HCT116 (cell line): ENCODE data around the gene DYNLT3. TPM values are rescaled to one million over a fixed set of nuclear protein-coding genes. Genes with fewer than 3 reads are reported as not detected.

ENCODE experiments used
- ATAC-seq: fragments of 200-7000 bp; cut with Tn5 transposase; 2 replicates; pipeline ENCODE4 v1.9.1; 2020; ENCODE audit warnings: mild to moderate bottlenecking, moderate library complexity
- BruUV-seq: library from RNA; stranded (reverse); fragments of 400-500 nt; replicated peaks from 2 replicates; lab custom pipeline; 2021; lab: Mats Ljungman, UMichigan
- CTCF ChIA-PET: fragments of 300-600 bp; sonication (Branson Sonifier 250); formaldehyde crosslinking; loops from one replicate; lab custom pipeline; 2021; ENCODE audit warnings: antibody characterized with exemption; lab: Charles Lee
- POLR2A ChIA-PET: fragments of 300-600, 350-600 bp; sonication (Branson Sonifier 250); formaldehyde crosslinking; loops from one replicate; lab custom pipeline; 2021; ENCODE audit warnings: antibody characterized with exemption; lab: Charles Lee
- RAD21 ChIA-PET, 2 experiments: fragments of 300-600 bp; sonication (Branson Sonifier 250); formaldehyde crosslinking; loops; one replicate each; lab custom pipeline; 2023; ENCODE audit warnings: low total read pairs in 2 of 2; ENCODE audit not compliant: uncharacterized antibody in 2 of 2, unreplicated experiment in 2 of 2, low non-redundant PET in 1 of 2; lab: Charles Lee
- DNase-seq: peaks from one replicate; pipeline ENCODE4 v3.0.0-alpha.2; 2010; ENCODE audit warnings: low read depth, low spot score
- H2AFZ ChIP-seq: fragments of 200-600 bp; shearing (Covaris generic), sonication (generic); 2 replicates; pipeline ENCODE4 v1.6.1; 2017; ENCODE audit warnings: low read depth, mixed run types, mixed read lengths, antibody characterized with exemption, low read length; ENCODE audit not compliant: poor library complexity, severe bottlenecking
- H3K27ac ChIP-seq: 2 replicates; pipeline ENCODE4 v1.5.1; 2012; ENCODE audit warnings: low read depth, low read length
- H3K27me3 ChIP-seq: fragments of 200-600 bp; sonication (generic); 2 replicates; pipeline ENCODE4 v1.6.1; 2016; ENCODE audit warnings: mixed run types, low read length, mixed read lengths; ENCODE audit not compliant: insufficient read depth
- H3K36me3 ChIP-seq, 2 experiments: fragments of 200-500 bp in 1 of 2; fragments of 200-600 bp in 1 of 2; sonication (Bioruptor generic) in 1 of 2; sonication (generic) in 1 of 2; 2 replicates each; pipeline versions ENCODE4 v1.5.1 to v1.6.1; 2014 to 2016; ENCODE audit warnings: low read length in 2 of 2, inconsistent platforms in 1 of 2, mixed read lengths in 1 of 2, mixed run types in 1 of 2; ENCODE audit not compliant: insufficient read depth in 2 of 2, control insufficient read depth in 1 of 2
- H3K4me1 ChIP-seq, 2 experiments: fragments of 200-600 bp in 1 of 2; sonication (generic) in 1 of 2; 2 replicates each; pipeline versions ENCODE4 v1.5.1 to v1.6.1; 2012 to 2017; ENCODE audit warnings: low read length in 2 of 2, inconsistent platforms in 1 of 2, mild to moderate bottlenecking in 1 of 2, mixed read lengths in 1 of 2, mixed run types in 1 of 2, moderate library complexity in 1 of 2; ENCODE audit not compliant: insufficient read depth in 2 of 2, control insufficient read depth in 1 of 2
- H3K4me2 ChIP-seq: fragments of 200-600 bp; sonication (generic); 2 replicates; pipeline ENCODE4 v1.6.1; 2017; ENCODE audit warnings: mixed run types, low read length, mixed read lengths
- H3K4me3 ChIP-seq, 2 experiments: fragments of 200-600 bp in 1 of 2; sonication (generic) in 1 of 2; replicated peaks in 1 of 2; 2 replicates each; pipeline ENCODE4 v1.5.1; 2011 to 2016; ENCODE audit warnings: low read length in 2 of 2, control low read depth in 1 of 2, low read depth in 1 of 2, mild to moderate bottlenecking in 1 of 2, mixed read lengths in 1 of 2, mixed run types in 1 of 2
- H3K79me2 ChIP-seq: fragments of 200-600 bp; sonication (generic); 2 replicates; pipeline ENCODE4 v1.6.1; 2017; ENCODE audit warnings: mild to moderate bottlenecking, mixed run types, low read length, moderate library complexity, mixed read lengths; ENCODE audit not compliant: insufficient read depth
- H3K9ac ChIP-seq: fragments of 200-600 bp; sonication (generic); 2 replicates; pipeline ENCODE4 v1.6.1; 2016; ENCODE audit warnings: low read length, mixed read lengths
- H3K9me2 ChIP-seq: fragments of 200-600 bp; sonication (generic), shearing (Covaris generic); 2 replicates; pipeline ENCODE4 v1.6.1; 2017; ENCODE audit warnings: mixed run types, mild to moderate bottlenecking, moderate library complexity; ENCODE audit not compliant: insufficient read depth
- H3K9me3 ChIP-seq, 2 experiments: fragments of 200-500 bp in 1 of 2; fragments of 200-600 bp in 1 of 2; sonication (Bioruptor generic) in 1 of 2; sonication (generic) in 1 of 2; 2 replicates each; pipeline ENCODE4 v1.6.1; 2014 to 2017; ENCODE audit warnings: low read length in 2 of 2, mixed read lengths in 2 of 2, inconsistent platforms in 1 of 2, low read depth in 1 of 2, mild to moderate bottlenecking in 1 of 2, mixed run types in 1 of 2, moderate library complexity in 1 of 2; ENCODE audit not compliant: control insufficient read depth in 1 of 2, insufficient read depth in 1 of 2
- H4K20me1 ChIP-seq: fragments of 200-600 bp; sonication (generic), shearing (Covaris generic); 2 replicates; pipeline ENCODE4 v1.6.1; 2017; ENCODE audit warnings: mixed run types, mild to moderate bottlenecking, moderate library complexity; ENCODE audit not compliant: insufficient read depth
- EGR1 ChIP-seq: IDR thresholded peaks from 2 replicates; pipeline ENCODE4 v1.6.1; 2012; ENCODE audit warnings: low read depth
- ELF1 ChIP-seq: IDR thresholded peaks from 2 replicates; pipeline ENCODE4 v1.6.1; 2012; ENCODE audit warnings: low read depth, borderline replicate concordance
- EZH2phosphoT487 ChIP-seq: fragments of 200-600 bp; IDR thresholded peaks from 2 replicates; pipeline ENCODE4 v1.6.1; 2018; ENCODE audit warnings: antibody characterized with exemption, borderline replicate concordance
- JUND ChIP-seq: IDR thresholded peaks from 2 replicates; pipeline ENCODE4 v1.6.1; 2012
- POLR2AphosphoS5 ChIP-seq: IDR thresholded peaks from 2 replicates; pipeline ENCODE4 v1.6.1; 2011; ENCODE audit warnings: mild to moderate bottlenecking, low read depth, low read length, moderate library complexity
- SRF ChIP-seq: IDR thresholded peaks from 2 replicates; pipeline ENCODE4 v1.6.1; 2012; ENCODE audit warnings: low read depth
- ZBTB33 ChIP-seq: IDR thresholded peaks from 2 replicates; pipeline ENCODE4 v1.6.1; 2011; ENCODE audit warnings: mild to moderate bottlenecking, low read length, moderate library complexity; ENCODE audit not compliant: insufficient replicate concordance; ENCODE audit errors: extremely low read depth
- ZFX ChIP-seq: fragments of 450-650 bp; IDR thresholded peaks from 2 replicates; pipeline ENCODE4 v1.6.1; 2017
- ZNF274 ChIP-seq: fragments of 200-500 bp; sonication (Bioruptor generic); IDR thresholded peaks from 2 replicates; pipeline ENCODE4 v1.6.1; 2014; ENCODE audit warnings: mild to moderate bottlenecking, low read depth, low read length, inconsistent platforms
- intact Hi-C: fragments of 100-400 bp; cut with micrococcal nuclease; formaldehyde crosslinking; loops from 2 replicates; pipeline ENCODE4 v1.10.0; 2022
- total RNA-seq: library from RNA; stranded (reverse); gene quantifications from one replicate; pipeline ENCODE4 v1.2.1, GENCODE V29; 2021; ENCODE audit not compliant: unreplicated experiment

Gene DYNLT3
- total RNA-seq, 1 experiment from 2014 or later = 20.9 TPM

GRCh38 chrX:37875675-37876074 lies 28.3 kb upstream of the DYNLT3 start:
- no peak overlapping the region for H3K9ac ChIP-seq
- DNase-seq = no peak
- no peak overlapping the region for H2AFZ ChIP-seq
- H3K4me3 ChIP-seq = no peak overlapping the region
- no peaks in the 10 kb centered on the region for H4K20me1 ChIP-seq
- H3K4me1 ChIP-seq = peaks cover 0 to 7% of the 10 kb centered on the region in 2 experiments; a peak in 2 of 4 replicates
- H3K9me3 ChIP-seq = no peaks in the 10 kb centered on the region
- intact Hi-C loops = no loop called here
- RAD21 ChIA-PET = no interaction called here
- BruUV-seq = no TSS peak
- H3K36me3 ChIP-seq = no peaks in the 10 kb centered on the region
- no peak overlapping the region for H3K4me2 ChIP-seq
- CTCF ChIA-PET = no interaction called here
- no peaks in the 10 kb centered on the region for H3K27me3 ChIP-seq
- TF ChIP-seq ELF1 (no peak), POLR2AphosphoS5 (no peak), EZH2phosphoT487 (no peak)
- TF ChIP-seq, all 23 proteins: peak for 0
- no peaks in the 10 kb centered on the region for H3K9me2 ChIP-seq
- H3K79me2 ChIP-seq = no peaks in the 10 kb centered on the region
- ATAC-seq = no peak
- POLR2A ChIA-PET = no interaction called here
- no peak overlapping the region for H3K27ac ChIP-seq

GRCh38 chrX:37873220-37873619 lies 25.8 kb upstream of the DYNLT3 start:
- H3K79me2 ChIP-seq = no peaks in the 10 kb centered on the region
- no TSS peak for BruUV-seq
- H3K9me2 ChIP-seq = no peaks in the 10 kb centered on the region
- no peaks in the 10 kb centered on the region for H3K9me3 ChIP-seq
- DNase-seq = no peak
- H3K4me3 ChIP-seq = no peak overlapping the region
- no peak overlapping the region for H3K9ac ChIP-seq
- H3K36me3 ChIP-seq = no peaks in the 10 kb centered on the region
- peaks cover 0 to 7% of the 10 kb centered on the region in 2 experiments; a peak in 2 of 4 replicates for H3K4me1 ChIP-seq
- no peaks in the 10 kb centered on the region for H4K20me1 ChIP-seq
- no peak for TF ChIP-seq ZNF274
- TF ChIP-seq ZBTB33 = no peak
- TF ChIP-seq ELF1 = no peak
- no peak for TF ChIP-seq ZFX
- TF ChIP-seq SRF = no peak
- TF ChIP-seq JUND = no peak
- no peak for TF ChIP-seq EGR1
- H2AFZ ChIP-seq = no peak overlapping the region
- no peak for ATAC-seq
- H3K4me2 ChIP-seq = no peak overlapping the region
- H3K27me3 ChIP-seq = no peaks in the 10 kb centered on the region
- ChIA-PET POLR2A (interaction anchor here (0.6 kb wide), 1 partner anchor 8 kb away, joined by 3 read pairs; no protein-coding TSS in a partner anchor), CTCF (no interaction called here), RAD21 (no interaction called here)
- H3K27ac ChIP-seq = no peak overlapping the region
- intact Hi-C loops = no loop called here
